GM21786 (cell line): Measurements from ENCODE around the gene DNAI7.

Experiments used
- ATAC-seq: cut with Tn5 transposase; IDR thresholded peaks from one replicate; pipeline ENCODE4 v1.9.1; 2021; ENCODE audit not compliant: unreplicated experiment

DNAI7 gene, protein sequence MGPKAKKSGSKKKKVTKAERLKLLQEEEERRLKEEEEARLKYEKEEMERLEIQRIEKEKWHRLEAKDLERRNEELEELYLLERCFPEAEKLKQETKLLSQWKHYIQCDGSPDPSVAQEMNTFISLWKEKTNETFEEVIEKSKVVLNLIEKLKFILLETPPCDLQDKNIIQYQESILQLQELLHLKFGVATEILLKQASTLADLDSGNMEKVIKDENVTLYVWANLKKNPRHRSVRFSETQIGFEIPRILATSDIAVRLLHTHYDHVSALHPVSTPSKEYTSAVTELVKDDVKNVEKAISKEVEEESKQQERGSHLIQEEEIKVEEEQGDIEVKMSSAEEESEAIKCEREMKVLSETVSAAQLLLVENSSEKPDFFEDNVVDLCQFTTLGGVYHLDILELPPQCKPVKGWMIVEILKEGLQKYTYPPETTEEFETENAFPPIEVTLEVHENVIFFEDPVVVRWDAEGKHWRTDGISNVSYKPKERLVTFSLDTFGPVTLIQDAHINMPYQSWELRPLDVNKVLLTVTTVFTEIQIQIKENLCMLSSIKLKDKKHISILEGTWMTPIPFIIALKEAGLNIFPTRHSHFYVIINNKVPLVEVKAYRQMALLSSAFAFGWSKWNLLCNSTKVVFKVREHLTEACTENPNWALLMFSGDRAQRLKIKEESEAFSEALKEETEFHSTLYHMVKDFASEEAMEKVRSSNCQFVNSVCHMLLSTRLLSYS

DNA sequence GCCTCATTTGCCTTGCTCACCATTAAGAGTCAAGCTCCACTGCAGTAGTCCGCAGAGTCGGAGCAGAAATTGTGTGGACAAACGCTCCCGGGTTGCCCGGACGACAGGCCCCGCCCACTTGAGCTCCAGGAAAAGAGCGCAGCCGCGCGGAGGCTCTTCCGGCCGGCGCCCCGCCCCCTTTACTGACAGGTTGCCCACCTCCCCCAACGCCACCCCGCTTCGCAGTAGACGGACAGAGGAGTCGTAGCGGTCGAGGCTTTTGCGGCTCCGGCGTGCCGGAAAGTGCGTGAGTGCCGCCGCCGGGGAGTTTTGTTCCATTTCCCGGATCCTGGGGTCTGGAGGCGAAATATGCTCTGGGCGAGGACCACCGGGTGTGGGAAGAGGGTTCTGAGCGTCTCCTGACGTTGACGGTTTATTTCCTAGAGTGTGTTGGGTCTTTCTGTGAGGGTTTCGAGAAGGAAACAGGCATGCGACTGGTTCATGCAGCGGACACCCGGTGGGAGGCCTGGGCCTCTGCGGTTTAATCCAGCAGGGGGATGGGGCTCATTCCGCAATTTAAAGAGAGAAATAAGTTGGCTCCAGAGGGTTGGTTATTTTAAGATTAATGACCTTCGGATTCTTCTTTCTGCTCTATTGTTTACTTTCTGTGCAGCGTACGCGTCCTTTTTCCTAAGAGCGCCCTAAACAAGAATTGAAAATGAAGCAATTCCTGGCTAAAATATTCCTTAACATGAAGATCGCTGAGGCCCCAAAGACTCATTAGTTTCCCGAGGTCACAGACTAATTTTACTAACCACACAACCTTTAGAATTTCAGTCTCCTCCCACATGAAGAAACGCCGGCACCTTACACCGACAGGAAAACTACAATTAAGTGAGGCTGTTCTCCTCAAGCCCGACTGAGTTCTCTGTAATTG lies at the start of gene DNAI7, which contains the start of gene ETFRF1:
Gene DNAI7, minus strand, starts transcription at position 105 of the 916 bp plus-strand sequence. Its CDS starts 82 bp downstream, at position 23.
Gene ETFRF1, plus strand, starts transcription at position 182 of the 916 bp plus-strand sequence. CDS start 8,720 bp downstream, outside the sequence.
- ATAC-seq = peak; percentile 92

DNA sequence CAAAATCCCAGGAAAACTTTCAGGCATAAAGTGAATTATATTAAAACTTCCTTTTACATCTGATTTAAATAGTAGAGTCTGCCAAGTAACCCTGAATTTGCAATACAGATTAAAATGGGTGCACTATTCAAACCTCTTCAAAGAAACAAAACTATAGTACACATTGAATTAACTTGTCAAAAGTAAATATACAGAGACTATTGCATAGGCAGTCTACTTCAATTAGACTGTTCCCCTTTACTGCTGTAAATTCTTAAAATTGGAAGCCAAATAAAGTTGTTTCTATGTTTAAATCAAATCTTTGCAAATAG lies 48.7 kb upstream of the DNAI7 start:
- ATAC-seq = no peak

DNA sequence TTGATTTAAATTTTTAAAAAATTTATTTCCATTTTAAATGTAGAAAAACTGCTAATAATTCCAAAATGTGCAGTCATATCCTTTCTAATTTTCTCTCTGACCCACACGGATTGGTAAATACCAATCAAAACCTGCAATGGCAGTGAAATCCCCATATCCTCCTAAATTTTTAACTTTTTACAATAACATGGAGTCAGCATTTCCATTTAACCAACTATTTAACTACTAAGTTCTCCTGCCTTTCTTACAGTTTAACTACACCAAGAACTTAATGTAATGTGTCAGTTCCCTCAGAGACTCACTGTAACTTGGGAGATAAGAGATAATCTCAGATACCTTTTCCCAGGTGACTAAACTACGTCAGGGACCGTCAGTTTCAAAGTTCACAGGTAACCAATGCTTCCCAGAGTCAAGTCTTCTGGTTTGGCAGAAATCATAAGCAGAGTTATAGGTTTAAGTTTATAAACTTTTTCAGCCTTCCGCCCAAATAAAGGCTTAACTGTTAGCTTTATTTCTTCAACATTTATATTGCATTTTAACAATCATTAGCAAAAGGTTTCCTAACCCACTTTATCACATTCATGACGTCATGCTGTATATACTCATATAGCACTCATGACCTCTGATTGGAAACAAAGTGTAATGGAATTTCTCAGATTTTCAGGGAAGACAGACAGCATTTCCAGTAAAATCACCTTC lies 48.2 kb upstream of the DNAI7 start:
- ATAC-seq = no peak

DNA sequence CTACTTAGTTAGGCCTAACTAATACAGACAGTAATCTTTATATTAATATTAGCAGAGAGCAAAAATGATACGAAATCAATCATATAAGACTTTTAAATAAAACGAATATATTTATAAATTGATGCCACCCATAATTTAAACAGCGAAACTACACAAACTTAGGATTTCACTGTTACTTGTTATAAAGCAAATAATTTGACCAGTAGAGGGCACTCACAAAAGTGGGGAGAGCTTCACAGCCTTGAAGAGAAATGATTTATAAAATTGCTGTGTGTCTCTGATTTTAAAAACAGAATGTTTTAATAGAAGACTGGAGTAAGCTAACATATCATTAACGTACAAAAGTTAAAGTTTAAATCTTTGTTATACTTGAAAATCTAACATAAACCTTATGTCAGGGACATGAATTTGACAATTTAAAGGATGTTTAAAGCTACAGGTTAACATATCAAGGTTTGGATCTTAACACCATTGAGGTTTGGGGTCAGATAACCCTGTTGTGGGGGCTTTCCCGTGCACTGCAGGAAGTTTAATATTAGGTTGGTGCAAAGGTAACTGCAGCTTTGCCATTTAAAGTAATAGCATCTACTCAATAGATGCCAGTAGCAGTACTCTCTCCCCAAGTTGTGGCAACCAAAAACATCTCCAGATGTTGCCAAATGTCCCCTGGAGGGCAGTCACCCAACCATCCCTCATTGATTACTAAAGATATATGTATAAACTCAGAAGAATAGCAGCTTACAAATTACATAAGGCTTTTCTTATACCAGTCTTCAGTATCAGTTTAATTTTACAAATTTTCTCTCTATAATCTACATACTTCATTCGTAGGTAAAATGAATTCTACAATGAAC lies 46.4 kb upstream of the DNAI7 start:
- peak; percentile 52 for ATAC-seq

DNA sequence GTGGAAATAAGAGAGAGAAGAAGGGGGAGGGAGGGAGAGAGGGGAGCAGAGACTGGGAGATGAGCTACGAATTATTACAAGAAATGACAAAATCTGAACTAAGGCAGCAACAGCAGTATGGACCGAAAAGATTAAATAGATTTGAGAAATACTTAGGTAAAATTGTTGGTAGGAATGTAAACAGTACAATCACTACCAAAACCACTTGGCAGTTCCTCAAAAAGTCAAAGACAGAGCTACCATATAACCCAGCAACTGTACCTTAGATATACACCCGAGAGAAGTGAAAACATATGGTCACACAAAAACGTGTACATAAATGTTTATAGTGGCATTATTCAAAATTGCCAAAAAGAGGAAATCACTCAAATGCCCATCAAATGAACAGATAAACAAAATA lies 41.7 kb upstream of the DNAI7 start:
- no peak for ATAC-seq

DNA sequence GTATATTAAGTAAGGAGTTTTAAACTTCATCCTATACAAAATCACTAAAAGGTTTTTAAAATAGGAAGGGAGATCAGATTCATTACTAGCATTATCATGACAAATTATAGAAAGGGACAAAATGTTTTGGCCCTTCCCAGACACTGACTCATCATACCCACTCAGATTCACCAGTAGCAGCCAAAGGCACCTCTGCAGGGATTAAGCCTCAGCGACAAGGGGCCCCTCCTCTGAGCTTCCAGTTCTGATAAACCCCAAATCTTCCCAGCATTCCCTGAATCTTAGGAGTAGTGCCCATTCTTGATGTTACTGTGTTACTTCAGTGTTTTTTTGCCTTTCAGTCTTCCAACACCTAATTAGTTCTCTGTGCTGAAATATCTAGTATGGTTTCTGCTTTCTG lies 41.2 kb upstream of the DNAI7 start:
- no peak for ATAC-seq

DNA sequence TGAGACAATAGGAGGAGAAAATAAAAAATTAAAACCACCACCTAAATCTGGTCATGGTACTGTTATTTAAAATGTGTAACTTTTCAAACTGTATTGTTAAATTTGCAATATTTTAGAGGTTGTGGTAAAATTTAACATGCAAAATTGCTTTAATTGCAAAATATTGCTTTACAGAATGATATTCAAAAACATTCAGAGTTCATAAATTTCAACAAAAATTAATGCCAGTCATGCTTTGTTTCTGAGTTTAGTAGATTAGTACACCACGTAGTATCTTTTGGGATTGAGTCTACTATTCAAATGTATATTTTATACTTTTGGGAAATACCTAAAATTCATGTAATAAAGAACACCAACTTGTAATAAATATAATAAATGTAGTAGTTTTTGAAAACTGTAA lies 18.4 kb upstream of the DNAI7 start:
- ATAC-seq = no peak

DNA sequence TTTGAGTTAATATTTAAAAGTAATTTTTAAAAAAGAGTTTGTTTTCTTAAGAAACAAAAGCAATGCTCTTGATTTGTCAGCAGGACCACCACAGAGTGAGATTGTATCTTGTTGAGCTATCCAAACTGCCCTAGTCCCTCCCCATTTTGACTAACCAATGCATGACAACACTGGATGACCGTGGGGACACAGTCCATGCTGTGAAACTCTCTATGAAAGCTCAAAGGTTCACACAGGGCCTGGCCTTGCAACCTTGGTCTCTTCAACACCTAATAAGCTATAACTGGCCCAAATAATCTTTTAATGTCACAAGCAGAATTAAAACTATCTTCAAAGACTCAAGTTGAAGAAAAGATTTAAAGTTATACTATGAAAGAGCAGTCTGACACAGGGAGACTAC lies 13.6 kb upstream of the DNAI7 start:
- ATAC-seq = no peak

DNA sequence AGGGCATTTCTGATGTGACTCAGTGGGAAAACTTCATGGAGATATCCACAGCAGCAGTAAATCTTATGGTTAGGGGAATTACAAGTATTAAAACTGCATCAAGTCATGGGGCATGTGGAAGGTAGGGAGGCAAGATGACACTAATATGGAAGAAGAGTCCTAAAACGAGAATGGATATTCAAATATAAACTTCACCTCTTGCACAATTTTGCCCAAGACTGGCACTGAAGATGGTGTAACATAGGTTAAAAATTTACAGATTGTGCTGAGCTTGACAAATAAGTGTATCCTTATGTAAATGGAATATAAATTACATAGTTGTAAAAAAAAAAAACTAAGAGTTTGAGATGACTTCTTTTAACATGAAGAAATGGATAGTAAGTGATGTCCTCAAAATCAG lies 12.9 kb upstream of the DNAI7 start:
- no peak for ATAC-seq

DNA sequence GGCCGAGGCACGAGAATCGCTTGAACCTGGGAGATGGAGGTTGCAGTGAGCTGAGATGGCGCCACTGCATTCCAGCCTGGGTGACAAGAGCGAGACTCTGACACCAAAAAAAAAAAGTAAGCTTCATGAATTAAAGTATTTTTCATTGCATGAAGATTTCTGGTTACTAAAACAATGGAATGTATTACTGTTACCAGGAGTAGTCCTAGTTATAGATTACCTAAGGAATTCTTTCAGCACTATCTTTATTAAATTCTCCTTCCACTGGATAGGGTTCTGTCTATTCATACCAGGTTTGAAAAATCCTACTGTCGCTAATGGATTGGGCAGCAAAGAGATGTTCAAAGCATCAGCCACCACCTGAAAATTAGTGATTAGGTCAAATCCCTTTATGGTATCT lies 12.5 kb upstream of the DNAI7 start:
- no peak for ATAC-seq

DNA sequence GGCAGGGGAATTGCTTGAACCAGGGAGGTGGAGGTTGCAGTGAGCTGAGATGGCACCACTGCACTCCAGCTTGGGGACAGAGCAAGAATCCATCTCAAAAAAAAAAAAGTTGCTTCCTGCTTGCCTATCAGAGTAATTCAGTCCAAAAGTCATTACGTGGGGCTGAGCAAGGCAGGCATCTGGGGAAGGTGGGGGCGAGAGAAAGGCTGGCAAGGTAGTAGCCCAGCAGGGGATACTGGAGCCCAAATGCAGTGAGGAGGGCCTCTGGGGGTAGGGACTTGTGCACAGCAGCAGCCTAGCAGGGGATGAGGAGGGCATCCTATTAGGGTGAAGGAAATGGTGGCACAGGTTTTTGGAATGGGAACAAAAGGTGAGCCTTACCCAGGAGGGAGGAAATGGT lies 7.2 kb upstream of the DNAI7 start:
- no peak for ATAC-seq

DNA sequence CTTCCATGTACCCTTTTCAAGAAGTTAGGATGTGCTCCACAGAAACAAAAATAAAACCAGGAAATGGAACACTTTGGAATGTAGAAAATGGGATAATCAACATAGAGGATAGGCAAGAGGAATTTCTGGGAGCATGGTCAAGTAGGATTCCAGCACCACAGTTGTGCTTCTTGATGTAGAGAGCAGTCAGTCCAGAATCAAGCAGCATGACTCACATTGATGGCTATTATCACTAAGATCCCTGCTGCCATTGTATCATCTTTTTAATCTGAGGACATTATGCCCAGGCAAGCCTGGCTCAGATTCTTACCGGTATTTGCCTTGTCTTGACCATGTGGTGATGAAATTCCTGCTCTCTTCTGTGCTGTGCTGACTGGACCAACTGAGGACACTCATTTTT lies 5.7 kb upstream of the DNAI7 start:
- no peak for ATAC-seq

DNA sequence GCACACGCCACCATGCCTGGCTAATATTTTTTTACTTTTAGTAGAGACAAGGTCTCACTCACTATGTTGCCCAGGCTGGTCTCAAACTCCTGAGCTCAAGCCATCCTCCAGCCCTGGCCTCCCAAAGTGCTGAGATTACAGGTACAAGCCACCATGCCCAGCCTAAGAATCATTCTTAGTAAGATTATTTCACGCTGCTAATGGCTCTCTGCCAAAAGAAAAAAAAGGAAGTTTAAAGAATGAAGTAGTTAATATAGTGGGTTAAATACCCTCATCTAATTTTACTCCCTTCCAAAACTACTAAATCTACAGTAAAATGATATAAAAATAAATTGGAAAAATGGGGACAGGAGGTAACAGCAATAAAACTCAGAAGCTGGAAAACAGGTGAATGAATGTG lies 2.6 kb upstream of the DNAI7 start:
- ATAC-seq = no peak

DNA sequence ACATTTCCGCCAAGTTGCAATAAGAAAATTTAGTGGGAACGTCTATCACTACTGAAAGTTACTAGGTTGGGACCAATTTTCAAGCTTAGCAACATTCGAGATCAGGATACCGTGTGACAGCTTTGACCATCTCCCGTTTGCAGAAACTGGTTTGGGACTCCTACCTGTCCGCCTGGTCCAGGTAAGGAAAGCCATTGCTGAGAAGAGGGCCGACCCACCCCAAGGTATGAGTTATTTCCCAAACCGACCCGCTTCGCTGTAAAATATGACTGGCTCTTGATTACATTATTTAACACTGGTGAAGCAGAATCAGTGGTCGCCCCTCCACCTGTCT lies 271 bp downstream of the DNAI7 start:
- ATAC-seq = no peak

DNA sequence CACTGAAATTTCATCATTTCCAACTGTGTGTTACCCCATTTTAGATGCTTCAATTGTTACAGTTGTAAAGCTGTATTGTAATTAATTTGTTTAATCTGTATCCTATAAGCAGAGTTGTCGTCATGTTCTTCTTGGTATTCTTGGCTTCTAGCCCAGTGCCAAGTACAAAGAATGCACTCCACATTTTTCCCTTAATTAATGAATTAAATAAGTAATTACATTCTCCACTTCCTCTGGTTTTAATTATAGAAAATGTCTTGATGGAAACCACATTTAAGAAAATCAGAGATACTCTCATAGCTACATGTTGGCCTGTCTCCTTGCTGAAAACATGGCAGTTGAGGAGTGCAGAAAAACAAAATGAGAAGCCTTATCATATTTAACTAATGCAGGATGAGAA lies 746 bp downstream of the DNAI7 start:
- no peak for ATAC-seq

DNA sequence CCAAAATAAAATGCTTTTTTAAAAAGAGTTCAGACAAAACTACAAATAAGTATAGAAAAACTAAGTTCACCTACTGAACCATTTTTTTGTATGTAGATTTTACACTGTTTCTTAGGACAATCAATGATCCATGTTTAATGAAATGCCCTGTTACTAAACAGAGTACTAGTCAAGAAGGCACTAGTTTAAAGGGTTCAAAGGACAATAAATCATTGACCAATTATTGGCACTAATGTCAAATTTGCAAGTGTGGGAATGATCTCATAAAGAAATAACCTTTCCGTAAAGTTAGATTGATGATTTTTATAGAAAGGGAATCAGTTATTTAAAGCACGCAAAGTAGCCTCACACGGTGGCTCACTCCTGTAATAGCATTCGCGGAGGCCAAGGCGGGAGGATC lies 4.2 kb downstream of the DNAI7 start:
- ATAC-seq = no peak

DNA sequence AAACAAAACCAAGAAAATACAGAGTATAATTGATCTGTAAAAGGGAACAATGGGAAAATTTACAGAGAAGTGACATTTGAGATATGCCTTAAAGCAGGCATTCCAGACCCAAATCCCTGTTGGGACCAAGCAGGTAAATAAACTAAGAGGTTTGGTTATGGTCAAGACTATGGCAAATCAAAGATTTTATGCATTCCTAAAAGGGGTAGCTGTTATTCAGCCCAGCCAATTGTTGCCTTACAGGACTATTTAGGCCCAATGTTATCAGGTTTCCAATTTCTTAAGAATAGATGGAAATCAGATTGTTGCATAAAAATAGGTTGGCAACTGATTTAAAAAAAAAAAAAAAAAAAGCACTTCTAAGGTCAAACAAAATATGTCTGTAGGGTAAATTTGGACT lies 5.3 kb downstream of the DNAI7 start:
- ATAC-seq = no peak

DNA sequence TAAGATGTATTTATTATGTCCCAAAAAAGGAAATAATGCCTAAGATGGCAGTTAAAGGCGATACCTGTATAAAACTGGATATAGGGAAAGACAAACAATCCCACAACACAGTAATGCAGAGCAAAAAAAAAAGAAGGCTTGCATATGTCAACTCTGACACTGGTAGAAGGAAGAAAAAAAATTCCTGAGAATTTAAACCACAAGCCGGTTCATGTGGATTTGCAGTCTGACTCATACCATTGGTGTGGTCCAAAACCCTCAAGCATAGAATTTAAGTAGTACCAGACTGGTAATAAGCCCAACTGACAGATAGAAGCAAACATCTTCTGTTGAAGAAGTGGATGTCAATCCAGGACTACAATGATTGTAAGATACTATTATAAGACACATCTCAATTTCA lies 7.2 kb downstream of the DNAI7 start:
- no peak for ATAC-seq

DNA sequence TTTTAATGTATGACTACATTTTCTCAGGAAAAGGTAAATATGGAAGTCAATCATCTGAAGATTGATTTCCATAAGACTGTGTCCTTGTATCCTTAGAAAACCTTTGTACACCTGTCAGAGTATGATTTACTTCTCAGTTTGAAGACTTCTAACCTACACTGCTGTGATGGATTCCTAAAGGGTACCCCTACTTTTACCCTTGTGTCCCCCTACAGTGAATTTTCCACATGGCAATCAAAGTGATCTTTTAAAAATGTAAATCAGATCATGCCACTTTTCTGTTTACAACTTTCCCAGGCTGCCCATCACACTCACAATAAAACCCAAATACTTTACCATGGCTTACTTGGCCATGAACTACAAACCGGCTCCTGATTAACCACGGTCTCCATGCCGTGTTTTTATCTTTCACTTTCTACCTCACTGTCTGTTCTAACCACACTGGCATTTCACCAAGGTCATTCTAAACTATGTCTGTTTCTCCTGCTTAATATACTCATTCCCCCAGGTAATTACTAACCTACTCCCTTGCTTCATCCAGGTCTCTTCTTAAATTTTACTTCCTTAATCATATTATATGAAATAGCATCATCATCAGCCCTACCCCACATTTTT lies 8.1 kb downstream of the DNAI7 start:
- peak; percentile 91 for ATAC-seq
